GM19193 (cell line): Measurements from ENCODE around the gene RELN.

Source experiments
- POLR2A ChIP-seq: IDR thresholded peaks from 4 replicates; pipeline ENCODE4 v1.6.1; 2011; ENCODE audit not compliant: insufficient read depth, insufficient read length; ENCODE audit errors: extremely low read depth

RELN gene

DNA sequence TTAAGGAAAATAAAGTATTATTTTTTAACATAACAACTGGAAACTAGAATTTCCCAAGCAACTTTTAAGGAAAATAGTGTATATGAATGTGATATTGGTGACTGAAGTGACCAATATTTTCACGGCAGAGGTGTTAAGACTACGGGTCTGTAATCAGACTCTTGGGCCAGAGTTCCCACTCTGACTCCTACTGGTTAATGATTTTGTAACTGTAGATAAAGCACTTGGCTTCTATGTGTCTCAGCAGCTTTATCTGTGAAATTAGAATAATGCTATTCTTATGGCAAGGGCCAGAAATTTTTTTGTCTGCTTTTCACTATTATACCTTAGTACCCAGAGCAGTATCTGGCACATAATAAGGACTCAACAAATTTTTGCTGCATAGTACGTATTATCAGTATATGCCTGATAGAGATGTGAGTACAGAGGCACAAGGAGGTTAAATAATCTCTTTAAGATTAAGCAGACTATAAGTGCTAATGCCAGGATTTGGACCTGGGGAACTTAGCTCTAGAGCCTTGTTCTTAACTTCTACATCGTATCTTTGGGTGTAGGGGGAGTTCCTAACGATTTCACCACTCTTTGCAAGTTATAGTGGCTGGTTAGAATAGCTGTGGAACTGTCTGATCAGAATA, 357.3 kb downstream of the RELN start:
- no peak for TF ChIP-seq POLR2A

DNA sequence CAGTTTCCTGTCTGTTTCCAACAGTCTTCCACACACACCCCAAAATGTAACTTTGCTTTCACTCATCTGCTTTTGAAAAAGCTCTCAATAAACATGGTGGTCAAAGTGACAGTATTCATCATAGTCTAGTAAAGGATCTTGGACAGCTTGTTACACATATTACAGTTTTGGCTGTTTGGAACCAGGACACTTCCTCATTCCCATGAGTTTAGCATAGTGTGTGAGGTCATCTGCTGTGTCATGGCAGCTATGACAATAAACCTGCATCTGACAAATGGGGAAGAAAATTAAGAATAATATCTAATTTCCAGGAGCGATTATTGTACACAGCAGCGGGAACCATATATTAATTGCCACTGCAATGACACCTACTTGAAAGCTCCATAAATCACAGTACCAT, 359.1 kb downstream of the RELN start:
- TF ChIP-seq POLR2A: no peak

DNA sequence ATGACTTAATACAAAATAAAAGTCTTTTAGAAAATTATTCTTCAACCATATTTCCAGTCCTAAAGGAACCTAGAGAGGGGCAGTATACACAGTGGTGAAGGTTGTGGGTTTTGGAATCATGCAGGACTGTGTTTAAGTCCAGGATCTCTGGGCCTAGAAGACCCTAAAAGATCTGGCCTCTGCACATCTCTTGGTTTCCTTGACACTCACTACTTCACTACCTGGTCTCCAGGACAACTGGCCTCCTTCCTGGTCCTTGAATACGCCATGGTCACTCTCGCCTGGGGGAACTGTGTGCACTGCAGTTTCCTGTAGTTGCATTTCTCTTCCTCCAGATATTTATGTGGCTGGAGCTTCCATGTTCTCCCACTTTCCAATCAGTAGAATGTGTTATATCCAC, 360.7 kb downstream of the RELN start:
- TF ChIP-seq POLR2A: no peak

DNA sequence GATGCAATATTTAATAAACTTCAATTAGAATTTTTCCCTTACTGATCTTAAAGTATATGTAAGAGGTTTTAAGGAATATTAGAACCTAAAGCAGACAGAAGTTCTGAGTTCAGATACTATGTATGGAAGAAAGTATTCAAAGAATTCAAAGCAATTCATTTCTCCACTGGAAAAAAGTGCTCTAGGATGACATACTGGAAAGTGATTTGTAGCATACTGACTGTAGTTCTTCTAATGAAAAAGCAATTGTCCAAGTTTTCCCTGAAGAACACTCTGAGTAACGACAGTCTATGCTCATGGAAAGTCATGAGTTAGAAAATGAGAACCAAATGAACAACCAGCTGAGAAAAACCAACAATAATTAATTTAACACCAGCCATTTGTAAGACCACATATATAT, 362.7 kb downstream of the RELN start:
- TF ChIP-seq POLR2A: no peak

DNA sequence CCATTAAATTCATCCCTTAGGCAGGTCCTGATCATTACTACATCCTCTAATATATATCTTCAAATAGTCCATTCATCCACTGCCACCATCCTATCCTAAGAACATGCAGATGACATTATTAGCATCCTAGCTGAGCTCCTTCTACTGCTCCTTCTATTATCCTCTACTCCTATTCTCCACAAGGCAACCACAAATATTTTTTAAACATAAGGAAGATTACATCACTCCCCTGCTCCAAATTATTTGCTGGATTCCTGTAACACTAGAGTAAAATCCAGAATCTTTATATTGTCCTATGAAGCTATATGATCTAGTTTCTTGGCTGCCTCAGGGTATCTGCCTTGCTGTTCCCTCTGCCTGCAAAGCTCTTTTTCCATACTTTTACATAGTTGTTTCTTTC, 367.2 kb downstream of the RELN start:
- TF ChIP-seq POLR2A: no peak

DNA sequence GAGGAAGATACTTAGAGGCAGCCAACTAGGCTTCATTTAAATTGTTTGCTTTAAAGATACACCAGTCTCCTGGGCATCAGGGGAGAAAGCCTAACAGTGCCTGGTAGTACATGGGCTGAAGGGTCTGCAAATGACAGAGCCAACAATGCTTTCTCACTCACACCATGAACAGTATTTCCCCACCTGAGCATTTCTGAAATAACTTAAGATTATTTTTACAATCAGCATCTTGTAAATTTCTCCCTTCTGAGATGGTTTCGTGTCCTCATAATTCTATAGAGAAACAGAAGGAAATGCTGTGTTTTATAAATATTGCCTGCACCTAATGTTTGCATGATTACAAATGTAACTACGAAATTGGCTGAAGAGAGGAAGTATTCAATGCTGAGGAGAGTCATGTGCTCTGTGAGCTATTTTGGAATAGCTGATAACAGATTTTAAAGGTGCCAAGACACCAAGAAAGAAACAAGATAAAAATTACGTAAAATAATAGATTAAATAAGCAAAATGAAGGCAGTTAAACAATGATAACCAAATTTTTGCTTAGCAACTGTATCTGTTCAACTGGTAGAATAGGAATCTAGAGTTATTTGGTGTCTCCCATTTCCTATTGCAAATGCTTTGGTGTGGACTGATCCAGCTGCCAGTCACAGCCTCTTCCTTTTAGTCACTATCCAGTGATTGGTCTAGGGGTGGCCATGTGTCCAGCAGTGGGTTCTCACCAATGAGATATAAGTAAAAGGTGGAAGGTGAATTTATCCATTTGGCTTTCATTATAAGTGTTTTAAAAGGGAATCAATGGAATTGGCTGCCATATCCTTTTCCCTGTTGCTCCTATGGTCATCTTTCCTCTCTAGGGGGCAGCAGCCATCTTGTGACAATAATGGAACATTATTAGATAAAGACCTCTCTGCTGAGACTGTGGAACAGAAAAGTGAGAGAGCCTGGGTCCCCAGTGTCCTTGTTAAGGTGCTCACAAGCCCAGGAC, 375.5 kb downstream of the RELN start:
- TF ChIP-seq POLR2A: no peak

DNA sequence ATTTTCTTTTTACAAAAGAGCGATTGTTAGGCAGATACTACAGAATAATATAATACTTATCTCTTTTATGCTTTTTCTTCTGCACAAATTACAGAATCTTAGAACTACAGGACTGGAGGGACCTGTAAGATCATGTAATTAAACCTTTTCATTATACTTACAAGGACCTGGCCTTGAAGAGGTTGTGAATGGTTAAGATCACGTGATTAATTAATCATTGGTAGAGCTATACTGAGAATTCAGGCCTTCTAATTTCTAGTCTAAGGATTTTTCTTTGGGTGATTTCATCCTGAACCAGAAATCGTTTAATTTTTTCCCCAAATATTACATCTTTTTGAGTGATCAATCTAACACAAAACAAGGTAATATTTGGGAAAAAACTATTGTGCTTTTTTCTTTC, 379.7 kb downstream of the RELN start:
- no peak for TF ChIP-seq POLR2A

DNA sequence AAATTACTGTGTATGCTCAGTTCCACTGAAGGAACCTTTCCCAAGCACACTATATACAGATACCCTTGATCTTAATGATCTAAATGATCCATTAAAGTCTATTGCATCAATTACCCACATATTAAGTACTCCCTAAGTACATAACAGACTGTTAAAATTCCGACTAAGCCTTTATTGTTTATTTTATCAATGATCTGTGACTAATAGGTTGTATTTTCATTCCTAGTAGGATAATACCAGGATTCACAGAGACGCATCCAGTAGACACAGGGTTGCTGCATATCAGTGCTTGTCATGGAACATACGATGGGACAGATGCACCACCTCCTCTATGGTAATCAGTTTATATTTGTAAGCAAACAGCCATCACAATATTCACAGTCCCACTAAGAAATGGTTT, 383.8 kb downstream of the RELN start:
- no peak for TF ChIP-seq POLR2A

DNA sequence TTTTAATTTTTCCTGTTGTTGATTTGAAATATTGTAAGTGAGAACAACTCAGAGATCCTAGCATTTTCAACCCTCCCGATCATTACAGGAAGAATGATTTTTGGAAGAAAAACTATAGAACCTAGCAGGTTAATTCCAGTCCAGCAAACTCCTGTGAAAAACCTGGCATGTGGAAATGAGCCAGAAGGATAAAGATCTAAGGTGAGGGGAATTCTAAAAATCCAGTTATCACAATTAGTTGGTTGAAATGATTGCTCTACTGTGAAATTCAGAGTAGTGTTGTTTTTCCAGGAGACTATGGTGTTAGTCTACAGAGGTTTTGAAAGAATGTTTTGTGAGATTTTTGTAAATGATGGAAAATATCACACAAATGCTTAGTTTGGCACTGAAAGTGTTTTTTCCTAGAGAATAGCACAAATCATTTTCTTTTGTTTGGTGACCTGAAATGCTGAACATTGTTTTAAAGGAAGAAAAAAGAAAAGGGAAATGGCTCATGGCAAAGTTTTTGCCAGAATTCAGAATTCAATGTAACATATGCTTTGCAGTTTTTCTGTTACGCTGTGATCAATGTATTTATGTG, 391.0 kb downstream of the RELN start:
- no peak for TF ChIP-seq POLR2A

DNA sequence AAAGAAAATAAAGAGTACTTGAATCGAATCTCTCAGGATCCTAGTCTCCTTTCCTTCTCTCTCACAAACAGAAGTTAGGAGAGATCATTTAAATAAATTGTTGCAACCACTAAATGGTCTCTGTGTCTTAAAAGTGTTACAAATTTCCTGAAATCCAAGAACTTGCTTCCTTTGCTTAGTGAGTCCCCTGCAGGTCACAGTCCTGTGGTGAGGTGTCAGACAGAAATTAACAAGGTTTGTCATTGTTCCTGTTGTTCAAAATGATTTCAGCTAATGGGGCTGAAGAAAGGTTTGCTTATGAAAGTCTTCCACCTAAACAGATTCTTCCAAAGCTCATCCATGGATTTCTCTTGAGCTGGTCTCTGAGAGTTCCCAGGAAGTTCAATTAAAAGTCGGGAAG, 391.9 kb downstream of the RELN start:
- TF ChIP-seq POLR2A: no peak

DNA sequence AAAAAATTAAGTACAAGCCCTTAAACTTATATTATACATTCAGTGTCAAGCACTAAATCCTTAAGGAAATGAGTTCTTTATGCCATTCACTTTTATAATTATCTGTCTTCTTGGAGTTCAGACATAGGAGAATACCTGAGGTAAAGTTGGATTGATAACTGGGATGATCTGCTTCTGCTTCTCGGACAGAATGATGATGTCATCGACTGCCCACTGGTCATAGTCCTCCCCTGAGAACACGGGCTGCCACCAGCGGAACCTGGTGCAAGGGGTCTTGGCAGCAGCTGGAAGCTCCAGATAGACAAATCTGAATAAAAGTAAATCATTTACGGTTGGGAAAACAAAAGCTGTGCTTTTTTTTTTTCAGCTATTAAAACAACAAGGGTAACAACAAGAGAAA, 395.3 kb downstream of the RELN start:
- no peak for TF ChIP-seq POLR2A

DNA sequence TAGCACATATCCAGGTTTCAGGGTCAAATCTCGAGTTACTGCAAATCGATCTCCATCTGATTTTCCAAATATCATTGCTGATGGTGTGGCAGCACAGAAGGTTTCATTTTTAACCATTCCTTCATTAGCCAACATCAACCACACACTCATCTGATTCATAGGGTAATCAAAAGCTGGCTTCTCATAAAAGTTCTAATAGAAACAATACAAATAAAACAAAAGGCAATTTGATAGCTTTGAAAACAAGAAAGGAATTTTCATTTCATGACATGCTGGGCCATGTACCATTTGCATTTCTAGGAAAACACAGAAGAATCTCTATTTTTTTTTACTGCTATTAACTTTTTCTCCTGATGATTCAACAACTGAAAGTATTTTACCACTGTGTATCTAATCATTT, 395.8 kb downstream of the RELN start:
- no peak for TF ChIP-seq POLR2A

DNA sequence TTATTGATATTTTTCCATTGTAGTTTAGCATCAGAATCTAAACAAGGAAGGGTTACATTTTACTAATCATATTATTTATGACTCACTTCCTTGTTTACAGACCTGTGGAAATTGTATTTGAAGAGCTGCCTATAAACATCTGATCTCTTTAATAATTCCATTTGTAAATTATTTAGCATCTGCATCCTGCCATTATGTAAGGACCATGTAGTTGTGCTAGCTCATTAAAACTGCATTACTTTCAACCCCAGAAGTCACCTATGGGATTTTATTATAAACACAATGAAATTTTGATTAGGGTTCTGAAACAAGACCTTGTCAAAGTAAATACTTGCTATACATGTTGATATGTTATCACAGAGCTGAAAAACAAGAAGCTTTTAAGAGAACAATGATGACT, 396.6 kb downstream of the RELN start:
- TF ChIP-seq POLR2A: no peak

DNA sequence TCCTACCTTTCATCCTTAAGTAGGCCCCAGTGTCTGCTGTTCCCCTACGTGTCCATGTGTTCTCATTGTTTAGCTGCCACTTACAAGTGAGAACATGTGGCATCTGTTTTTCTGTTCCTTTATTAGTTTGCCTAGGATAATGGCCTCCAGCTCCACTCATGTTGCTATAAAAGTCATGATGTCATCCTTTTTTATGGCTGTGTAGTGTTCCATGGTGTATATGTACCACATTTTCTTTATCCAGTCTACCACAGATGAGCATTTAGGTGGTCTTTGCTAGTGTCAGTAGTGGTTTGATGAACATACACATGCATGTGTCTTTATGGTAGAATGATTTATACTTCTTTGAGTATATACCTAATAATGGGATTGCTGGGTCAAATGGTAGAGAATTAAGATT, 397.3 kb downstream of the RELN start:
- TF ChIP-seq POLR2A: no peak

DNA sequence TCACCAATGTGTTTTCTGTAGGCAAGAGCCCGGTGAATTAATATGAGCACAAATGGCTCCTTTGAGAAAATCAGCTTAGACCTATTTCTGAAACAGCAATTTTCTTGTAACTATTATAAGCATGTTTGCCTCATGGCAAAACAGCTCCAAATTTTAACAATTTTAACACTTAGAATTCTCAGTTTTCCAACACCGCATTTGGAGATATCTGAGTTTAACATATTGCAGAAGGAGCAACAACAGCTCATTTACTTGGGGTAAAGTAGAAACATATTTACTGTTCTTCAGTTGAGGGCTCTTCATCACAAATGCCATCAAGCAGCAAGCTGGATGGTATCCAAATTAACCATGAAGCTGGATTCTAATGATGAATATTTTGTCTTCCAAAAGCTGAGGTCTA, 409.4 kb downstream of the RELN start:
- TF ChIP-seq POLR2A: no peak

DNA sequence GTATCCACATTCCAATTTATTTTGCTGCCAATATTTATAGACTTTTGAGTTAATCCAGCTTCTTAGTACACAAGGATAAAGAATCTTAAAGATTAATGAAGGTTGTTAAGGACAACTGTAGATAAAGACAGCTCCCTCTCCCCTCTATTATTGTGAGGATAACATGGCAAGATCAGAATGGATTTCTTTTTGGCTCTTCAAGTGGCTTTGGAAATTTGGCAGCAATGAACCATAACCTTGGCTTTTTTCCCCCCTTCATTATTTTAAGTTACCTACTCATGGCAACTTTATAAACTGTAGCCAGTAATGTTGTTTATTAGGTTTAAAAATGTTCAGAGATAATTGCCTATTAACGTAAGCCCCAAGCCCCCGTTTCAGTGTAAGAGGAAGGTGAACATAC, 412.4 kb downstream of the RELN start:
- TF ChIP-seq POLR2A: no peak
